ENCODE results near the gene HNRNPU.

HNRNPU gene

GRCh38 chr1:244893836-244894235 is 29.5 kb upstream of the HNRNPU start:
- no peak for TF ChIP-seq CTCF (IDR thresholded peaks at IDR 0.05; ENCODE audit: low read depth, low read length)
- H3K4me3 ChIP-seq (replicated peaks in 1 of 2; ENCODE audit: low read depth in 2 of 2, low read length in 2 of 2) = no peak overlapping the region

GRCh38 chr1:244887281-244887680 is 22.9 kb upstream of the HNRNPU start:
- no peak overlapping the region for H3K4me3 ChIP-seq (replicated peaks in 1 of 2; ENCODE audit: low read depth in 2 of 2, low read length in 2 of 2)
- TF ChIP-seq CTCF (IDR thresholded peaks at IDR 0.05; ENCODE audit: low read depth, low read length) = no peak
- no peak for DNase-seq (ENCODE audit: low read depth in 2 of 2)

More at GRCh38 chr1:244893836-244894235, 29.5 kb upstream of the HNRNPU start:
- no peak for DNase-seq (ENCODE audit: low read depth in 2 of 2)

GRCh38 chr1:244881552-244882280 is 17.4 kb upstream of the HNRNPU start:
- no peak for TF ChIP-seq CTCF (IDR thresholded peaks at IDR 0.05; ENCODE audit: low read depth, low read length)
- no peak for DNase-seq (ENCODE audit: low read depth in 2 of 2)
- no peak overlapping the region for H3K4me3 ChIP-seq (replicated peaks in 1 of 2; ENCODE audit: low read depth in 2 of 2, low read length in 2 of 2)

GRCh38 chr1:244878681-244879080 is 14.3 kb upstream of the HNRNPU start:
- no peak for DNase-seq (ENCODE audit: low read depth in 2 of 2)
- TF ChIP-seq CTCF (IDR thresholded peaks at IDR 0.05; ENCODE audit: low read depth, low read length) = no peak
- no peak overlapping the region for H3K4me3 ChIP-seq (replicated peaks in 1 of 2; ENCODE audit: low read depth in 2 of 2, low read length in 2 of 2)

GRCh38 chr1:244876228-244876910 is 12.0 kb upstream of the HNRNPU start:
- no peak for TF ChIP-seq CTCF (IDR thresholded peaks at IDR 0.05; ENCODE audit: low read depth, low read length)
- DNase-seq (ENCODE audit: low read depth in 2 of 2) = no peak
- H3K4me3 ChIP-seq (replicated peaks in 1 of 2; ENCODE audit: low read depth in 2 of 2, low read length in 2 of 2) = no peak overlapping the region

GRCh38 chr1:244874974-244875579 is 10.7 kb upstream of the HNRNPU start:
- no peak overlapping the region for H3K4me3 ChIP-seq (replicated peaks in 1 of 2; ENCODE audit: low read depth in 2 of 2, low read length in 2 of 2)
- no peak for DNase-seq (ENCODE audit: low read depth in 2 of 2)
- no peak for TF ChIP-seq CTCF (IDR thresholded peaks at IDR 0.05; ENCODE audit: low read depth, low read length)

Measured in cardiac fibroblast (primary cell).